Upper lobe of left lung (tissue), 6 donors: ENCODE measurements around the gene KDM3A. TPM values are rescaled to one million over a fixed set of nuclear protein-coding genes. Genes with fewer than 3 reads are reported as not detected.

Source experiments
- ATAC-seq, 2 donors: fragments of 200-7000 bp; cut with Tn5 transposase; one replicate each; pipeline ENCODE4 v1.9.1; 2022; ENCODE audit warnings: mild to moderate bottlenecking in 2 of 2, moderate library complexity in 2 of 2; ENCODE audit not compliant: low FRiP score in 2 of 2
- DNase-seq, 2 donors: peaks; one replicate each; pipeline ENCODE4 v3.0.0-alpha.2; 2019 to 2020
- H3K27ac ChIP-seq, 4 donors: fragments of 200-600 bp; sonication (generic); one replicate each; pipeline ENCODE4 v1.5.1; 2016 to 2019
- H3K27me3 ChIP-seq, 4 donors: fragments of 200-600 bp; sonication (generic); one replicate each; pipeline ENCODE4 v1.5.1; 2017 to 2019
- H3K36me3 ChIP-seq, 4 donors: fragments of 200-600 bp; sonication (generic); one replicate each; pipeline ENCODE4 v1.5.1; 2016 to 2019
- H3K4me1 ChIP-seq, 4 donors: fragments of 200-600 bp; sonication (generic); one replicate each; pipeline ENCODE4 v1.5.1; 2018 to 2019
- H3K4me3 ChIP-seq, 4 donors: fragments of 200-600 bp; sonication (generic); one replicate each; pipeline ENCODE4 v1.5.1; 2017 to 2019; ENCODE audit warnings: mild to moderate bottlenecking in 2 of 4, moderate library complexity in 1 of 4
- H3K9me3 ChIP-seq, 4 donors: fragments of 200-600 bp; sonication (generic); one replicate each; pipeline ENCODE4 v1.5.1; 2018 to 2019
- CTCF ChIP-seq, 6 experiments: fragments of 450-650 bp in 4 of 6; fragments of 200-600 bp in 2 of 6; sonication (generic) in 2 of 6; IDR thresholded peaks; one replicate each; pipeline ENCODE4 v1.5.1; 2016 to 2019; ENCODE audit warnings: antibody characterized with exemption in 6 of 6
- EP300 ChIP-seq, 4 donors: sonication (generic); formaldehyde crosslinking; IDR thresholded peaks; one replicate each; pipeline ENCODE4 v1.5.1; 2017; ENCODE audit warnings: antibody characterized with exemption in 4 of 4, control low read depth in 2 of 4
- POLR2A ChIP-seq, 4 donors: fragments of 450-650 bp; IDR thresholded peaks; one replicate each; pipeline ENCODE4 v1.5.1; 2016 to 2017; ENCODE audit warnings: antibody characterized with exemption in 4 of 4, mild to moderate bottlenecking in 2 of 4
- POLR2AphosphoS5 ChIP-seq, 2 donors: sonication (generic); formaldehyde crosslinking; IDR thresholded peaks; one replicate each; pipeline ENCODE4 v1.5.1; 2017; ENCODE audit warnings: antibody characterized with exemption in 2 of 2
- WGBS, 2 donors: methylation state at CpG; one replicate each; pipeline ENCODE4 v1.1.5; 2017 to 2018; 5-methylcytosine and 5-hydroxymethylcytosine counted together
- total RNA-seq, 6 donors: library from RNA; depleted of rRNA in 4 of 6; stranded (reverse); fragments of >200 nt in 4 of 6; gene quantifications; one replicate each; pipeline versions ENCODE4 v1.1.0 to v1.2.1, GENCODE V29; 2016 to 2021
- donor health status: DM: no; HTN: no; CAD: no; lungs with moderate emphysema.
- donor health status: DM: no; HTN: yes; CAD: no; lungs with severe emphysema.

Gene KDM3A
- total RNA-seq, 6 donors from 2014 or later: 24.9 to 68.9 (median 44.5) TPM

- TF ChIP-seq POLR2A (IDR thresholded peaks at IDR 0.05): no peak
- TF ChIP-seq EP300 (IDR thresholded peaks at IDR 0.05): no peak
- TF ChIP-seq POLR2AphosphoS5 (IDR thresholded peaks at IDR 0.05): no peak
- TF ChIP-seq CTCF (IDR thresholded peaks at IDR 0.05): no peak
- no peak overlapping the region for H3K27ac ChIP-seq
- H3K4me1 ChIP-seq: no peaks in the 10 kb centered on the region
- no peaks in the 10 kb centered on the region for H3K27me3 ChIP-seq
- WGBS, 2 donors: 90% methylated on average over 1 of the region's 1 CpG
- H3K9me3 ChIP-seq: peaks cover 0 to 5% (median 0%) of the 10 kb centered on the region in 4 donors
- DNase-seq (no peak), ATAC-seq (no peak)
- no peaks in the 10 kb centered on the region for H3K36me3 ChIP-seq
- no peak overlapping the region for H3K4me3 ChIP-seq
These were observed 10.8 kb upstream of the KDM3A start for GRCh38 chr2:86430368-86430767.

- ATAC-seq: no peak
- Histone ChIP-seq H3K36me3 (no peaks in the 10 kb centered on the region), H3K27me3 (no peaks in the 10 kb centered on the region), H3K27ac (no peak overlapping the region), H3K4me1 (no peaks in the 10 kb centered on the region), H3K4me3 (no peak overlapping the region), H3K9me3 (peaks cover 0 to 12% (median 2%) of the 10 kb centered on the region in 4 donors)
- TF ChIP-seq CTCF (IDR thresholded peaks at IDR 0.05): no peak
- TF ChIP-seq POLR2A (IDR thresholded peaks at IDR 0.05): no peak
- TF ChIP-seq EP300 (IDR thresholded peaks at IDR 0.05): no peak
- TF ChIP-seq POLR2AphosphoS5 (IDR thresholded peaks at IDR 0.05): no peak
- WGBS, 2 donors: 41 to 59% methylated on average over 1 of the region's 1 CpG
- DNase-seq: no peak
These were observed 8.0 kb upstream of the KDM3A start for GRCh38 chr2:86433137-86433536.

- no peak overlapping the region for H3K4me3 ChIP-seq
- no peaks in the 10 kb centered on the region for H3K27me3 ChIP-seq
- H3K36me3 ChIP-seq: no peaks in the 10 kb centered on the region
- H3K9me3 ChIP-seq: peaks cover 6 to 20% (median 11%) of the 10 kb centered on the region in 4 donors
- no peak for DNase-seq
- no peak overlapping the region for H3K27ac ChIP-seq
- TF ChIP-seq CTCF (IDR thresholded peaks at IDR 0.05) (no peak), POLR2AphosphoS5 (IDR thresholded peaks at IDR 0.05) (no peak), EP300 (IDR thresholded peaks at IDR 0.05) (no peak), POLR2A (IDR thresholded peaks at IDR 0.05) (no peak)
- no peak for ATAC-seq
- H3K4me1 ChIP-seq: no peaks in the 10 kb centered on the region
These were observed 6.9 kb upstream of the KDM3A start for GRCh38 chr2:86434290-86434689.

GRCh38 chr2:86435531-86435930 lies 5.6 kb upstream of the KDM3A start:
- H3K27me3 ChIP-seq: no peaks in the 10 kb centered on the region
- 94 to 95% methylated on average over 4 of the region's 4 CpGs for WGBS, 2 donors
- TF ChIP-seq POLR2AphosphoS5 (IDR thresholded peaks at IDR 0.05): no peak
- TF ChIP-seq CTCF (IDR thresholded peaks at IDR 0.05): no peak

GRCh38 chr2:86436328-86436727 lies 4.8 kb upstream of the KDM3A start:
- Histone ChIP-seq H3K4me1 (no peaks in the 10 kb centered on the region), H3K36me3 (no peaks in the 10 kb centered on the region), H3K4me3 (no peak overlapping the region), H3K27me3 (no peaks in the 10 kb centered on the region), H3K27ac (no peak overlapping the region), H3K9me3 (peaks cover 18 to 32% (median 21%) of the 10 kb centered on the region in 4 donors)
- no peak for DNase-seq
- no peak for ATAC-seq
- TF ChIP-seq POLR2AphosphoS5 (IDR thresholded peaks at IDR 0.05) (no peak), EP300 (IDR thresholded peaks at IDR 0.05) (no peak), CTCF (IDR thresholded peaks at IDR 0.05) (no peak), POLR2A (IDR thresholded peaks at IDR 0.05) (no peak)

More at GRCh38 chr2:86435531-86435930, 5.6 kb upstream of the KDM3A start:
- DNase-seq (no peak), ATAC-seq (no peak)
- H3K4me3 ChIP-seq: no peak overlapping the region
- H3K27ac ChIP-seq: no peak overlapping the region
- no peaks in the 10 kb centered on the region for H3K36me3 ChIP-seq
- H3K4me1 ChIP-seq: no peaks in the 10 kb centered on the region
- peaks cover 18 to 32% (median 20%) of the 10 kb centered on the region in 4 donors for H3K9me3 ChIP-seq
